ENCODE results near the gene SOSTDC1.
"Not testable (repeated sequence)": the region's sequence is repeated elsewhere in the genome, so short reads cannot be mapped to it uniquely, and the experiment has no call there.

The SOSTDC1 gene

GRCh38 chr7:16465469-16466361, at the start of gene SOSTDC1:
TSS of gene SOSTDC1 (minus strand) at chr7:16465738. CDS start at chr7:16465668, 70 bp downstream.
- no peak for DNase-seq (ENCODE audit: low read depth in 2 of 2)

- no peak for DNase-seq (ENCODE audit: low read depth in 2 of 2)
Measured at GRCh38 chr7:16514729-16515128, 49.2 kb upstream of the SOSTDC1 start.

- DNase-seq (ENCODE audit: low read depth in 2 of 2), result no peak
Measured at GRCh38 chr7:16514271-16514670, 48.7 kb upstream of the SOSTDC1 start.

DNA sequence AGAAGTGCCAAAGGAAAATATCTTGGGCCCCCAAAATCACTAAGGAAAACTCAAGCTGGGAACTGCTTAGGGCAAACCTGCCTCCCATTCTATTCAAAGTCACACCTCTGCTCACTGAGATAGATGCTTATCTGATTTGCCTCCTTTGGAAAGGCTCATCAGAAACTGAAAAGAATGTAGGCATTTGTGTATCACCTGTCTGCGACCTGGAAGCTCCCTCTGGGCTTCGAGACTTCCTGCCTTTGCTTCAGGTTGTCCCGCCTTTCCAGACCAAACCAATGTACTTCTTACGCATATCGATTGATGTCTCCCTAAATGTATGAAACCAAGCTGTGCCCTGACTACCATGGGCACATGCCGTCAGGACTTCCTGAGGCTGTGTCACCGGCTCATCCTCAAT, 46.6 kb upstream of the SOSTDC1 start:
- DNase-seq (ENCODE audit: low read depth in 2 of 2), result no peak

- DNase-seq (ENCODE audit: low read depth in 2 of 2), result no peak
Measured at GRCh38 chr7:16511314-16511713, 45.8 kb upstream of the SOSTDC1 start.

DNA sequence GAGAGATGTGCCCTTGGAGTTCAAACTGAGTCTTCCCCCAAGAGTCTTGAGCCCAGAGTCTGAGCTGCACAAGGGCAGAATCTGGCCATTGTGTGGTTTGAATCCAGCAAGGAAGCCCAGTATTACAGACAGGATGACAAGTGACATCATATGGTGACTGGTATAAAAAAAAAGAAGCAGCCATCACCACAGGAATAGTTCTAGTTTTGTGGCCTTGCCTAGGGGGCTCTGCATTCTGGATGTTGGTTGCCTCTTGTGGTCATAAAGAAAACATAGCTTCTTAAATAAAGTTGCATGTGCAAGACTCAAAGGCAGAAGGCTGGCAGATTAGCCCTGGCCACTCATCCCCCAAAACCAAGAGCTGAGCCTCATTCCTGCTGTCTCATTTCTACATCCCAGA, 44.3 kb upstream of the SOSTDC1 start:
- DNase-seq (ENCODE audit: low read depth in 2 of 2), result no peak

GRCh38 chr7:16506422-16506821, 40.9 kb upstream of the SOSTDC1 start:
- DNase-seq (ENCODE audit: low read depth in 2 of 2), result not testable (repeated sequence)

GRCh38 chr7:16504019-16504418, 38.5 kb upstream of the SOSTDC1 start:
- DNase-seq (ENCODE audit: low read depth in 2 of 2), result no peak

- no peak for DNase-seq (ENCODE audit: low read depth in 2 of 2)
Measured at GRCh38 chr7:16502303-16502702, 36.8 kb upstream of the SOSTDC1 start.

DNA sequence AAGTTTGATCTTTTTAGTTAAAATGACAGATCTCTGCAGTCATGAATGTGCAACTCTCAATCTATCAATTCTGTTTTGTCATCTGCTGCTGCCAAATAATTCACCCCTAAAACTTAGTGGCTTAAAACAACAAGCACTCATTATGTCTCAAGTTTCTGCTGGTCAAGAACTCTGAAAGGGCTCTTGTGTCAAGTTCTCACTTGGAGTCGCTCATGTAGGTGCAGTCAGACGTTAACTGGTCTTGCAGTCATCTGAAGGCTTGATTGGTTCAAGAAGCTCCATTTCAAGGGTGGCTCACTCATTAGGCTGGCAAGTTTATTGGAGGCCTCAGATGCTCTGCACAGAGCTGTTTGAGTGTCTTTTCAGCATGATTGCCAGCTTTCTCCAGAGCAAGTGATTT, 32.6 kb upstream of the SOSTDC1 start:
- no peak for DNase-seq (ENCODE audit: low read depth in 2 of 2)

DNA sequence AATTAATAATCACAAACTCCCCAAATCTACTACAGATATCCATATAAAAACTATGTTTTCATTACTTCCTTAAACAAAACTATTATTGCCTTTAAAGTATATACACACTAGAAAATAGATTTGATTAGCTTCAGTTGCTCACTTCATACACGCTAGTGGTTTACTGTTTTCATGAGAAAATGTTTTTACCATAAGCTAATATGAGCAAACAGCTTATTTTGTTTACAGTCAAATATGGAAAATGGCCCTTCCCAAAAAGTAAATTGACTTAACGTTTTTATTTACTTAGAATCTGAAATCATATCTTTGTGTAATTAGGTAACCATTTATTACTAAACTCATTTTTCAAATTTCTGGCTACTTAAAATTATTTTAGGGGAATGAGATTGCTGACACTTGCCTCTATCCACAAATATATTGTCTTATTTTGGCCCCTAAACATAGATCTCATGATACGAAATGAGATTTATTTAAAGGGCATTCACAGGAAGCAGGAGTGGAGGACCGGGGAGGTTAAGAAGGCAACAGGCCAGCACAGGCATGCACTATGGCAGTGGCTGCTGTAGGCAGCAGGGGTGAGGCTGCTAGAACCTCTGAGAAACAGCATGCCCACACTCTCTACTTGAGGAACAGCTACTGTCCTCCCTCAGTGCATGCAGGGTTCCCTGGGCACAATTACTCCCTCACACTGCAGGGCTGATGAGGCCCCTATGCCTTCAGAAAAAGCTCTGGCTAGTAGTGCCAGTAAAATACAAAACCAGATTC, 29.6 kb upstream of the SOSTDC1 start:
- DNase-seq (ENCODE audit: low read depth in 2 of 2), result no peak

DNA sequence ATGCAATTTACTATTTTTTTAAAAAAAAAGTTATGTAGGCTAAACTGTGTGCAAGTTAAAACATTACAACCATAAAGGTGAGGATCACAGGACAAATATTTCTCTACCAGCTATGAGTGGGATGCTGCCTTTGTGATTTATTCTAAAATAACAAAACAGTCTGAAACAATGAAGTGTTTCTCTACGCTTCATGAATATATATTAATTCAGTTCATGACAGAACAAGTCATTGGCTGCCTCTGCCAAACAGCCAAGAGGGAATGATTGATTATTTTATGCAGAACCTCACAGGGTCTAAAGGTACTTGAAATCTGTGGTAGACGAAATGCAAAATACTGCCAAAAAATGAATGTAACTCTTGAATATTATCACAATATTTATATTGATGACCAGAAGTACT, 29.0 kb upstream of the SOSTDC1 start:
- no peak for DNase-seq (ENCODE audit: low read depth in 2 of 2)

- DNase-seq (ENCODE audit: low read depth in 2 of 2), result no peak
Measured at GRCh38 chr7:16493266-16493665, 27.7 kb upstream of the SOSTDC1 start.

- no peak for DNase-seq (ENCODE audit: low read depth in 2 of 2)
Measured at GRCh38 chr7:16492513-16493062, 27.1 kb upstream of the SOSTDC1 start.

DNA sequence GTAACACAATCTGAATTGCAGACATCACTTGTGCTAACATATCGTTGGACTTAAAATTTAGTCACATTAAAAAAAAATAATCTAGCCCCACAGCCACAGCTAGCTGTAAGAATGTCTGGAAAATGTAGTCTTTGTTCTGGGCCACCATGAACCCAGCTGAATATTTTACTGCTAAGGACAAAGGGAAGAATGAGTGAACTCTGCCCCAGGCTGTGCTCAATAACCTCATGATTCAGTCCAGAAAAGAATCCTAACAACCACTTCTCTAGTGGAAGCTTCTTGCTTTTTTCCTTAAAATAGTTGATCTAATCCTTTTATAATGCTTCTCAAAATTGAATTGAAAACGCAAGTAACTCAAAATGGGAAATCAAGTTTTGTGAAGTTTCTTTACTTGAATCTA, 25.6 kb upstream of the SOSTDC1 start:
- no peak for DNase-seq (ENCODE audit: low read depth in 2 of 2)

DNA sequence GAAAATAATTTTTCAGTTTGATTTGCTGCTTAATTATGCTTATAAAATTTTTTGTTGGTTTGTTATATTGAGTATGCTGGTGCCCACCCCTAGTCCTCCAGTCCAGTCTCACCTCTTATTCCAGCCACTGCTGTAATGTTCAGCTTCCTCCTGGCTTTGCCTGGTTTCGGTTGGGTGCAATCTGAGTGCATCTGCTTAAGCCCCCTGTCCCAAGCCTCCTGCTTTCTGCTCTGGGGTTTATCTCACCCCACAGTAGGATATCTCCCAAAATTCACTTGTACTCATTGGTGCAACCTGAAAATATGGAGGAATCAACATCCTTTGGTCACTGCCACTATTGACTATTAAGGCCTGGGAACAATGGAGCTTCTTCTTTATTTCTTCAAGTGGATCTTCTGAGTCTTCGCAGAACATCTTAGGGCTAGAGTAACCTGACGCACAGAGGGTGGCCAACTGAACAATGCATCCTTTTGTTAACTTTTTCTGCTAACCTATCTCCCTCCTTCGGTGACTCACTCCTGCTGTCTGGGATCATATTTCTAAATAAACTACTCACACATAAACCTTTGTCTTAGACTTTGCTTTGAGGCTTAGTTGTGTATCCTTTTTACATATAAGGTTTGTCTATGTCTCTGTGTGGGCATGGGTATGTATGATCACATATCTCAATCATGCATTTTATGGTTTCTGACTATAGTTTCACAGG, 19.1 kb upstream of the SOSTDC1 start:
- DNase-seq (ENCODE audit: low read depth in 2 of 2), result no peak

DNA sequence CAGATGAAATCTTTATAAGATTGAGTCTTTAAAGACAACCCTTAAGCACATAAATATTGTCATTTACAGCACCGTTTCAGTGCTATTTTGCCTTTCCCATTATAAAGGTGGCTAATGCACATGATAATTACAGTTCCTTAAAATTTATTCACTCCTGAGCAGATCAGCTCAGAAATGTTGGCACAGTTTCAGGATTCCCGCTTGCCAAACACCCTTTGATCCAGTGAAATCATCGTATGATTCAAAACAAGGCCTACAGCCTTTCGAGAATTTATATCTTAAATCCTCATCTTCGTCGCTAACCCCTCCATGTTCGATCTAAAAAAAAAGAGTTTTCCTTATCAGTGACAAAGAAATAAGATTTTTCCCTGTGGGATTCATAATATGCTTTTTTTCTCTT, 14.1 kb upstream of the SOSTDC1 start:
- no peak for DNase-seq (ENCODE audit: low read depth in 2 of 2)

DNA sequence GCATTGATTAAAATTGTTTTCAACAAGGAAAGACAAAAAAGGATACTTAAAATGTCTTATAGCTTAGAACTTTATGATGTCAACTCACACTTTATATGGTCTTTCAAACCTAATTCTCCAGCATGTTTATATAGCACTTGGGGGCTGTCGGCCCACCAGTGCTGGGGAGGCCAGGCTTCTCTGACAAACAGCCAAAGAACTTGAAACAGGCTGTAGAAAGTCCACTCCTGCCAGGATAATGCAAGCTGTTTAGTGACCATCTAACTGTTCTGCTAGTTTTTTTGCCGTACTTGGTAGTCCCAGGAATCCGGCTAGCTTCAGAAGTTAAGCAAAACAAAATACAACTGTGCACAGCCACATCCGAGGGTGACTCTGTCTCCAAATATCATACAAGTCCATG, 13.6 kb upstream of the SOSTDC1 start:
- DNase-seq (ENCODE audit: low read depth in 2 of 2), result no peak

DNA sequence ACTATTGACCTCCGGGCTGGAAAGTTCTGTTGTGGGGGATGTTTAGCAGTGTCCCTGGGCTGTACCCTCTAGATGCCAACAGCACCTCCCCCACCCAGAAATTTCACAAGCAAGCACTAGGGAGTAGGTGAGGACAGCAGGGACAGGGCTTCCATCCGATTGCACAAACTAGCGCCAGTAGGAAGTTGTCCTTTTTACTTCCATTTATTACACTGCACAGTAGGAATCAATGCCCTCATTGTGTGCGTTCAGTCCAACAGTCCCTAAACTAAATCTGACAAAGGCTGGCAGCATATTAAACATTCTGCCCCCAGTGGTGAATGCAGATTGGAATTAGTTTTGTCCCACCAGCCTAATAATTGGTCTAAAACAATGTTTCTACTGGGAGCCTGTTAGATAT, 6.4 kb upstream of the SOSTDC1 start:
- no peak for DNase-seq (ENCODE audit: low read depth in 2 of 2)

- no peak for DNase-seq (ENCODE audit: low read depth in 2 of 2)
Measured at GRCh38 chr7:16463949-16464715, 1.4 kb downstream of the SOSTDC1 start.

DNA sequence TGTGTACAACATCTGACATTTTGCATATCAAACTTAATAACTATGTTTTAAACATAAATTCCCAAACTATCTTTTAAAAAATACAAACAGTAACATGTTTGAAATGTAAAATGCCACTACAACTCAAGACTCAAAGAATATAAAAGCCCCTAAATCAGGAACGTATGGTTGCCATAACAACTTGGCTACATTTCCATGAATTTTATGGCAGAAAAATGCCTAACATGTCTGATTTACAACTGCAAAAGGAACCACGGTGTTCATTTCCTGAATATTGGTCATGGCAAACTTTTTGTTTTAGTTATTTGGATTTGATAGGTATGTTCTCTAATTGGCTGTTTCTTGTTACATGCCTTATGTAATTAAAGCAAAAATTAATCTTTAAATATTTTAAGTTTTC, 2.0 kb downstream of the SOSTDC1 start:
- no peak for DNase-seq (ENCODE audit: low read depth in 2 of 2)
